NOMO-1 treated with DMSO at 0.1 percent for 48 hours (cell line): ENCODE data around the gene DPM1.
"Not testable (repeated sequence)": the region's sequence is repeated elsewhere in the genome, so short reads cannot be mapped to it uniquely, and the experiment has no call there.

Source experiments
- DNase-seq: peaks from one replicate; lab custom pipeline; 2025; ENCODE audit not compliant: unreplicated experiment; lab: John Stamatoyannopoulos, UW

The DPM1 gene

DNA sequence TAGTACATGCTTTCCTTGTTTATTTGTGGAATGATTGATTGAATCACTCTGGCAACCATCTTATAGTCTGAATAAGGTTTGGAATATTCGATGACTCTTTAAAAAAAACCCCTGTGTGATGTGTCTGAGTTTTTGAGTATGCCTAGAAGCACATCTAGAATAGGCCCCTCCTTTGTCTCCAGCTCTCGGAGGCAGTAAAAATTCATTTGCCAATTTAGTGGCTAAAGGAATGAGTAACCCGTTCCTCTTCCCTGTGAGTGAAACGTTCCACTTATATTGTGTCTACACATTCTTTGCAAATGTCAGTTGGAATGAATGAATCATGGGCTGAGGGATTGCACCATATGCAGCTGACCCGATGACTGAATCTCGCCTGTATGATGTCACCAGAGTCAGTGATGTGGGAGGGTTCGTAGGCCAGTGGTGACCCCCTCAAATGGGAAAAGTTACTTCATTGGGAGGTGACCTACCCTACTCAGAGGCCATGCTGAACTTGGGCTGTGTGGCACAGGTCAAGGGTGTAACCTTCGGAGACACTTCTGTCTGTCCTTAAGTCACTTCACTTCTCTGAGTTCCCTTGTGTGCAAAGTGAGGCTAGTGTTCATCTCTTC, 21.8 kb upstream of the DPM1 start:
- DNase-seq, result peak; percentile 90

GRCh38 chr20:50978533-50978932, 20.2 kb upstream of the DPM1 start:
- not testable (repeated sequence) for DNase-seq

DNA sequence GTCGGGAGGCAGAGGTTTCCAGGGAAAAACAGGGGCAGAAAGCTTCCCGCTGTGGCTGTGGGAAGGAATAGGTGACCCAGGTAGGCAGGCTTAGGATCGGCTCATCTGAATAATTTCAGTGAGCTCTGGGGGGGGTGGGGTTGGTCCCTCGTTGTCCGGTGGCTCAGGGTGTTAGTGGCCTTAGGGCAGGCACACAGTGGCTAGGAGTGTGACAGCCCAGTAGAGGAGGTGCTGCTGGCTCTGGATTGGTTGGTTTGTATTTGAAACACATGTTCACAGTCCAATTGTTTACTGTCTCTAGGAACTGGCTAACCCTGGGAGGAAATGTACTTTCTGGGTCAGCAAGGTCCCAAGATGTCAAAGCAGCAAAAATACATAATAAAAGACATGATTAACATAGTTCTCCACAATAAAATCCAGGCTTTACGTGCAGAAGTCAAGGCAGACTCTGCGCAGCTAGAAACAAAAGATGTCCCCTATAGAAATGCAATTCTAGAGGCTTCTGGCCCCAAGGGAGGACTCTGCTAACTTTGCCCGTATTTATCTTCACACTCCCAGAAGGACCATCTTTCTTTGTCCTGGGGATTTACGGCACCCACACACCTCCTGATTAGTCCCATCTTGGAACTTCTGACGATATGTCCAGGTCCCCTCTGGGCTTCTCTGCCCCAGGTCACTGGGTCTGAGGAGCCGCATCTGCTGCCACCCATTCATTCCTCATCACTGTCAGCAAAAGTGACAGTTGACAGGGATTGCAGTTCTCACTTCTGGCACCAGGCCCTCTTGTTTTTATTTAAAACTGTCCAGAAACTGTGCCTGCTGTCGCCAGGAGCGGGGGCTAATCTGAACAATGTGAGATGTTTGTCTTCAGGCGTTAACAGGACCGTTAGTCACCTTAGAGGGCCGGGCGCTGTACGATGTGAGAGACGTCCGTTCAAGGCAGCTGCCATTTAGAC, 19.0 kb upstream of the DPM1 start:
- no peak for DNase-seq

- DNase-seq, result no peak
Observed at GRCh38 chr20:50975701-50976330, 17.5 kb upstream of the DPM1 start.

GRCh38 chr20:50969912-50970311, 11.6 kb upstream of the DPM1 start:
- no peak for DNase-seq

DNA sequence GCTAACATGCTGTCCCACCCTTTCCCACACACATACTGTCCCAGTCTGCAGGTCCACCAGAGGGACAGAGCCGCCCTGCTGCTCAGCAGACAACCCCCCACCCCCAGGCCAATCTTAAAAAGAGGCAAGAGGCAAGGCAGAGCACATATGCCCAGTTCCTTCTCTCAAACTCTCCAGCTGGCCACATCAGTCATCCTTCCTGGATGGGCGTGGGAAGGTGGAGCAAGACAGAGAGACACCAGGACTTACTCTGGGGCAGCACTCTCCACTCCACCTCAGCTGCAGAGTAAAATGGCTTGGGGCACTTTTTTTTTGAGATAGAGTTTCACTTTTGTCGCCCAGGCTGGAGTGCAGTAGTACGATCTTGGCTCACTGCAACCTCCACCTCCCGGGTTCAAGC, 11.1 kb upstream of the DPM1 start:
- DNase-seq, result no peak

- DNase-seq, result no peak
Observed at GRCh38 chr20:50968289-50968688, 10.0 kb upstream of the DPM1 start.

- no peak for DNase-seq
Observed at GRCh38 chr20:50967586-50967985, 9.3 kb upstream of the DPM1 start.

- DNase-seq, result no peak
Observed at GRCh38 chr20:50959543-50960126, 1.3 kb upstream of the DPM1 start.

DNA sequence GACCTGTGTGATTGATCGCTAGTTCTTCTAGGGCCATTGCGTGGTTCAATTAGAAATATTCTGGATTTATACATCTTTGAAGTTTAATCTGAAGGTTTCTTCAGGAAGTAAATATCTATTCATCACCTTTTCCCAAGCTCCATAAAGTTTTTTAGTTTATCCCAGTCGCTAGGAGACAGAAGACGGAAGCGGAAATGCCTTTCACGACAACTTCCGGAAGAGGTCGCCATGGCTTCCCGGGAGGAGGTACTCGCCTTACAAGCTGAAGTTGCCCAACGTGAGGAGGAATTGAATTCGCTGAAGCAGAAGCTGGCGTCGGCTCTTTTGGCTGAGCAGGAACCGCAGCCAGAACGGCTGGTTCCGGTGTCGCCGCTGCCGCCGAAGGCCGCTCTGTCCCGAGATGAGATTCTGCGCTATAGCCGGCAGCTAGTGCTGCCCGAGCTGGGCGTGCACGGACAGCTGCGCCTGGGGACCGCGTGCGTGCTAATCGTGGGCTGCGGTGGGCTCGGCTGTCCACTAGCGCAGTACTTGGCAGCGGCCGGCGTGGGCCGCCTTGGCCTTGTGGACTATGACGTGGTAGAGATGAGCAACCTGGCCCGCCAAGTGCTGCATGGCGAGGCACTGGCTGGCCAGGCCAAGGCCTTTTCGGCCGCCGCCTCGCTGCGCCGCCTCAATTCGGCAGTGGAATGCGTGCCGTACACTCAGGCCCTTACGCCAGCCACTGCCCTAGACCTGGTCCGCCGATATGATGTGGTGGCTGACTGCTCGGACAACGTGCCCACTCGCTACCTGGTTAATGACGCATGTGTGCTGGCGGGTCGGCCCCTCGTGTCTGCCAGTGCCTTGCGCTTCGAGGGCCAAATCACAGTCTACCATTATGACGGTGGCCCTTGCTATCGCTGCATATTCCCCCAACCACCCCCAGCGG, 547 bp upstream of the DPM1 start, which contains the start of gene MOCS3:
Gene MOCS3, plus strand, starts transcription at position 204 of the 928 bp plus-strand sequence. Its CDS starts 25 bp downstream, at position 229.
- peak; percentile 95 for DNase-seq

DNA sequence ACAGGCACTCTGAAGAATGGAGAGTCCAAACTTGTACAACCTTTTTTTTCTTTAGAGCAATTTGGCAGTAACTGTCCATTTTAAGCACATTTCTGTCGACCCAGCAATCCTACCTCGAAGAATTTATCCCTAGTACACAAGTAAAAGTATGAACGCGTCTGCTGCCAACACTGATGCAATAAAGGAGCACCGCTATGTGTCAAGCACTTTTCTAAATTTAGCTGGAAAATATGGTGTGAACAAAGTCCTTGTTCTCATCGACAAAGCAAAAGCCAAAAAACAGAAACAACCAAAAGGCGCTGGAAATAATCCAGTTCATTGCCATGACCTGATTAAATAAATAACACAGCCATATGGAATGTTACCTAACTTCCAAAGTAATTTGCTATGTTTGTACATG, 1.1 kb downstream of the DPM1 start:
- no peak for DNase-seq

GRCh38 chr20:50953821-50954220, 4.5 kb downstream of the DPM1 start:
- no peak for DNase-seq

DNA sequence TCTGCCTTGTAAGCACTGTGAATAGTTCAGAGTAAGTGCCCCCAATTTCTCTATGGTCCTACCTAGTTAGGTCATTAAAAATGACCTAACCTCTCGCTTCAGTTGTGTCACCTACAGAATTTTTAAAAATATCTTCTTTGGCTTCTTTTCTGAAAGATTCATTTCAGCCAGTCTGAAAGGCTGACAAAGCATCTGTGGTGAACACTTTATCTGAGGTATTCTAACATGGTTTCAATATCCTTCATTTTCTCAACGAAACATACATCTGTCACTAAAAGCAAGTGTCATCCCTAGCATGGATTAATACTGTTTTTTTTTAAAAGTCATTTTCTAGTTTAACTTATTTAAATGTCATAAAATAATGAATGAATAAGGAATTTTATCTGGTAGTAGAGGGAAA, 5.1 kb downstream of the DPM1 start:
- no peak for DNase-seq

DNA sequence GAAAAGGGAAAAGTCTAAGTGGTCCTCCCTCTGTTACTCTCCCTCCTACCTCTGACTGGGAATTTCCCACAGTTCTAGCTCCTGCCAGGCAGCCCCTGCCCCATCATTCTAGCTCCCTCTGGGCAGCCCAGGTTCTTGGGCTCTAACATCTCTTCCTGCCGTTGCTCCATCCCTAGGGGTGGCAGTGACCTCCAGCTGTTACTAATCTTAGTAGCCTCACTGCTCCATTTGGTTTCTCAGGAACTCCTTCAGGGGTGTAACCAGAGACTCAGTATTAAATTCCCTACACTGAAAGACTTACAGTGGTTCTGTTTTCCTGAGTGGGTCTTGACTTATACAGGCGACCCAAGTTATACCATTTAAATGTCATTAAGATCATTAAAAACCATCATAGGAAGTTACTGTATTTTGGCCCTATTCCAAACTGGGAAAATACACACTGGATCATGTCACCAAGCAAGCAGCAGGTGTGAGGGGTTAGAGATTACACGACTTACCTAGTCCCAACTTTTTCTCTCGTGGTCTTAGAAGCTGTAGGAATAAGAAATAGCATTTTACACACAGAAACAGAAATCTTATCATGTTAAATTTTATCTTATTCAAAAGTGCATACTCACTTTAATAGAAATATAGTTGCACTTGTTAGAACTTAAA, 10.1 kb downstream of the DPM1 start:
- DNase-seq, result no peak

GRCh38 chr20:50943069-50943468, 15.3 kb downstream of the DPM1 start:
- no peak for DNase-seq

GRCh38 chr20:50933589-50933988, 24.7 kb downstream of the DPM1 start:
- DNase-seq, result no peak

DNA sequence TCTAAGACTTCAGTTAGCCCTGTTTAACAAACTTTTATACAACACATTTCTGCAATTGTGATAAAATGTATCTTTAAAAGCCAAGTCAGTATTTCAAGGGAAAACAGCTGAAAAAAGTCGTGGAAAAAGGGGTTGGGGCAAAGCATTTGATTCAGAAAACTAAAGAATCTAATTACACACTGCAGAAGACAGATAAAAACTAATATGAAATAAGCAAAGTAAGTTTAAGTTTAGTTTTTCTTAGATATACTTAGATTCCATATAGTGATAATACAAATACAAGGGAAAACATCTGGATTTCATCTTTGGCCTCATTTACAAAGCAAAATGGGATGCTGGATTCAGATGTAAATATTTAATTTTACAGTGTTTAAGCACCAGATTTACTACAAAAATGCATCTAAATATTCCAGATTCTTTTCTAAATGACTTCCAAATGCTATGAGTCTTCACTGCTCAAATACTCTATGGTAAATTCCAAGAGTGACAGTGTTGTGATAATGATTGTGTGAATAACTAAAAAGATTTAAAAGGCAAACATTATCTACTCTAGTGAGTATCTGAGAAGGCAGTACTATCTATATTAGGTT, 25.5 kb downstream of the DPM1 start:
- no peak for DNase-seq

DNA sequence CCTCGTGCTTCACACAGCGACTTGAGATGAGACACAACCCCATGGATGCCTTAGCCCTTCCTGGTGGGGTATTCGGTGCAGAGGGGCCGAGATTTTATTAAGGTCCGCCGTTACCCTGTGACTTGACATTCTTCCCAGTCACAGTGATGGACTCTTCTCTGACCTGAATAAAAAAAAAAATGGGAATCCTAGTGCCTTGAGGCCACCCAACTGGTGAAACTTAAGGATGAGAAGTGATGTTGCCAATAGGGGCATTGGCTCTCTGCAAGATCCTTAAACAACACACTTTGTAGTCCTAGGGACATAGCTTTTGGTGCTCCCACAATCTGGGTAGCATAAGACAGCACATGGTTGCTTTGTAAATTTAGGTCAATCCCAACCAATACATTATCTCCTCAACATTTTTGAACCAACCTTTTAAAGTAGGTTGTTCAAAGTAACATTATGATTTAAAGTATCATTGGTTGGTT, 26.3 kb downstream of the DPM1 start:
- DNase-seq, result no peak

- peak; percentile 87 for DNase-seq
Observed at GRCh38 chr20:50931306-50932015, 26.9 kb downstream of the DPM1 start, which contains the start of gene ADNP. ADNP (minus strand) TSS chr20:50931437; CDS start chr20:50903996, 27,441 bp downstream.
